ENCODE data around the gene TOMM7. TPM values are rescaled to one million over a fixed set of nuclear protein-coding genes. Genes with fewer than 3 reads are reported as not detected.
"Not testable (repeated sequence)": the region's sequence is repeated elsewhere in the genome, so short reads cannot be mapped to it uniquely, and the experiment has no call there.

TOMM7 gene
- polyA plus RNA-seq, 1 donor from 2014 or later = 479 TPM

GRCh38 chr7:22793593-22794462 is 28.8 kb downstream of the TOMM7 start:
- no peaks in the 10 kb centered on the region for H3K36me3 Mint-ChIP-seq
- no peaks in the 10 kb centered on the region for H3K27me3 Mint-ChIP-seq
- peaks cover 0 to 1% (median 0%) of the 10 kb centered on the region in 3 donors for H3K4me1 Mint-ChIP-seq
- H3K4me3 Mint-ChIP-seq = no peak overlapping the region
- no peak overlapping the region for H3K27ac Mint-ChIP-seq
- H3K9me3 Mint-ChIP-seq = peaks cover 0 to 1% (median 0%) of the 10 kb centered on the region in 3 donors

DNA sequence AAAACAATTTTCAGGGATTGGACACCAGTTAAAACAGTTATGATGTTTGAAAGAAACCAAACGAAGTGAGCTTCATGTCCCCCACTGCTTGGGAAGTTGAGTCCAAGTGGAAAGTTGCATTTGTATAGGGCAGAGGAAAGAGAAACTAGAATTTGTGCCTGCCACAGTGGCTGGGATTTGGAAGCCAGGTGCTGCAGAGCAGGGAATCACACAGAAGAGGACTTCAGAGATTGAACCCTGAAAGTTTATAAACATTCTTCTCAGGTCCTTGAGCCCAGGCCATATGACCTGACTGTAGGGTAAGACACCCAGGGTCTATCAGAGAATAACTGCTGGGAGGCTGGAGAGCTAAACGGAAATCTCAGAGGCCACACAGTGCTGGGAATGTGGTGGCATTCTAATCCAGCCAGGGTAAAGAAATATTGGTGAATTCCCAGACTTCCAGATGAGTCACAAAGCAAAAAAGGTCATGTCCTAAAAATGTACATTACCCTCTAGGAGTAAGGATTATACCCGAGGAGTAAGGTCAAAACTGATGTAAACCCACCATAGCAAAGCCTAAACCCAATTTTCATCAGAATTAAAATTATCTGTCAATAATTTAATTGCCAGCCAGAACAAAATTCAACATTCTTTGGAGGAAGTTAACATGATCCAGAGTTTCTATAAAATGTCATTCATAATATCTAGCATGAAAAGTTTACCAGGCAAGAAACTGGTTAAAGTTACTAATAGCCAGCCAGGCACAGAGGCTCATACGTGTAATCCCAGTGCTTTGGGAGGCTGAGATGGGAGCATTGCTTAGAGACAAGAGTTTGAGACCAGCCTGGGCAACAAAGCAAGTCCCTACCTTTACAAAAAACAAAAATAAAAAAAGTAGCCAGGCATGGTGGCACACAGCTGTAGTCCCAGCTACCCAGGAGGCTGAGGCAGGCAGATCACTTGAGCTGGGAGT is 31.2 kb downstream of the TOMM7 start:
- peak overlapping the region in 1 of 4 donors; percentile 9 for H3K4me3 Mint-ChIP-seq
- no peaks in the 10 kb centered on the region for H3K36me3 Mint-ChIP-seq
- peaks cover 0 to 1% (median 0%) of the 10 kb centered on the region in 3 donors for H3K4me1 Mint-ChIP-seq
- H3K27me3 Mint-ChIP-seq = no peaks in the 10 kb centered on the region
- peaks cover 0 to 1% (median 0%) of the 10 kb centered on the region in 3 donors for H3K9me3 Mint-ChIP-seq
- H3K27ac Mint-ChIP-seq = peak overlapping the region in 1 of 3 donors; percentile 35

- not testable (repeated sequence) for H3K4me1 Mint-ChIP-seq, H3K9me3 Mint-ChIP-seq, H3K4me3 Mint-ChIP-seq, H3K27me3 Mint-ChIP-seq, H3K36me3 Mint-ChIP-seq
- peak overlapping the region in 1 of 3 donors; percentile 2 for H3K27ac Mint-ChIP-seq
These were observed 32.0 kb downstream of the TOMM7 start for GRCh38 chr7:22790640-22791039.

DNA sequence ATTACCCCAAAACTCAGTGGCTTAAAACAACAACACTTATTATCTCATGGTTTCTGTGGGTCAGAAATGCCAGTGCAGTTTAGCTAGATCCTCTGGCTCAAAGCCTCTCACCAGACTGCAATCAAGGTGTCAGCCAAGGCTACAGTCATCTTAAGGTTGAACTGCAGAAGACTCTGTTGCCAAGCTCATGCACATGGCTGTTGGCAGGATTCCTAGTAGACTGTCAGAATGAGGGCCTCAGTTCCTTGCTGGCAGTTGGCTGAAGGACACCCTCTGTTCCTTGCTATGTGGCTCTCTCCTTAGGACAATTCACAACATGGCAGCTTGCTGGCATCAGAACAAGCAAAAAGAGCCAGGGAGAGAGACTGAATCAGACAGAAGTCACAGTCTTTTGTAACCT is 34.7 kb downstream of the TOMM7 start:
- Mint-ChIP-seq H3K27me3 (no peaks in the 10 kb centered on the region), H3K9me3 (no peaks in the 10 kb centered on the region), H3K4me1 (peaks cover 0 to 1% (median 0%) of the 10 kb centered on the region in 3 donors), H3K4me3 (no peak overlapping the region), H3K36me3 (no peaks in the 10 kb centered on the region), H3K27ac (no peak overlapping the region)

DNA sequence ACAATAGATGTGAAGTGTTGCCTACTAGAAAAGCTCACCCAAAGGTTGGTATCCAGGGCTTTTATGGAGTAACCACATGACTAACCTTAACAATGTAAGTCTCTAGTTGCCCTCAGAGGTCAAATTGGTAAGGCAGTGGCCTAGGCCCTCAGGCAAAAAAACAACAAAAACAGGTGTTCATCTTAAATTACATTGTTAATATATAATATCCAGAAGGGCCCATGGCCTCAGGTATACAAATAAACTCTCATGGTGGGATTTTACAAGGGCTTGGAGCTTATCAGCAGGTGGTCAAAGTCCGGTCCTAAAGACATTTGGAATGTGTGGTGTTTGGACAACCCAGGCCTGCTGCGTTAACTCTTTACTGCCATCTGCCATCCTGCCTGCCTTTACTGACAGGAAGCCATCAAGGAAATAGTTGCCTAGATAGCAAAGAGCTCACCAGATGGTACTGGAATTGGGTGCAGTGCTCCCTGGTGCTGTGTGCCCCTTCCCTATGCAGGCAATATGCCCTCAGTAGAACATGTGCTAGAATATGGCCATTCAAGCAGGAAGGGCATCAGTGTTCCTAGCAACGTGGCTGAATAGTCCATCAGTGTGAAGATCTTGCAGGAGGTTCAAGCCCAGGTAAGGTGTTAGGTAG is 36.2 kb downstream of the TOMM7 start:
- H3K27ac Mint-ChIP-seq = no peak overlapping the region
- no peaks in the 10 kb centered on the region for H3K27me3 Mint-ChIP-seq
- H3K4me1 Mint-ChIP-seq = peaks cover 0 to 1% (median 0%) of the 10 kb centered on the region in 3 donors
- no peaks in the 10 kb centered on the region for H3K9me3 Mint-ChIP-seq
- H3K36me3 Mint-ChIP-seq = no peaks in the 10 kb centered on the region
- no peak overlapping the region for H3K4me3 Mint-ChIP-seq

- Mint-ChIP-seq H3K4me3 (no peak overlapping the region), H3K9me3 (no peaks in the 10 kb centered on the region), H3K27me3 (no peaks in the 10 kb centered on the region), H3K4me1 (no peaks in the 10 kb centered on the region), H3K27ac (no peak overlapping the region), H3K36me3 (no peaks in the 10 kb centered on the region)
These were observed 38.3 kb downstream of the TOMM7 start for GRCh38 chr7:22784346-22784745.

DNA sequence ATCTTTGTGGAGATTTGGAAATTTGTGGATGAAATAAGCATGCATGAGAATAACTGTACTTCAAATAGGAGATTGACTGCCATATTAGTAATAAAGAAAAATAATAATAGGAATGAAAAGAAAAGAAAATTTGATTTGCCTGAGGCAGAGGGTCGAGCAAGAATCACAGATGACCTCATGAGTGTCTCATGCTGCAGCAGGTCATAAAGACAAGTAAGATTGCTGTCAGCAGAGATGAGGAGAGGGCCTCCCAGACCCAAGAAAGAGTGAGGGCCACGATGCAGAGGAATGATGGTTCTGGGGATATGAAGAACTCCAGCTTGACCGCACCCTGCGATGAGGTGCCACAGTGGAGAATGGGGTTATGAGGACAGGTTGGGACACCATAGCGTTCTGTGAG is 39.2 kb downstream of the TOMM7 start:
- no peaks in the 10 kb centered on the region for H3K9me3 Mint-ChIP-seq
- H3K36me3 Mint-ChIP-seq = no peaks in the 10 kb centered on the region
- H3K27ac Mint-ChIP-seq = no peak overlapping the region
- no peaks in the 10 kb centered on the region for H3K4me1 Mint-ChIP-seq
- H3K4me3 Mint-ChIP-seq = no peak overlapping the region
- H3K27me3 Mint-ChIP-seq = no peaks in the 10 kb centered on the region

GRCh38 chr7:22782616-22783232 is 39.9 kb downstream of the TOMM7 start:
- H3K4me3 Mint-ChIP-seq = no peak overlapping the region
- no peak overlapping the region for H3K27ac Mint-ChIP-seq
- no peaks in the 10 kb centered on the region for H3K4me1 Mint-ChIP-seq
- no peaks in the 10 kb centered on the region for H3K9me3 Mint-ChIP-seq
- H3K36me3 Mint-ChIP-seq = no peaks in the 10 kb centered on the region
- H3K27me3 Mint-ChIP-seq = no peaks in the 10 kb centered on the region

DNA sequence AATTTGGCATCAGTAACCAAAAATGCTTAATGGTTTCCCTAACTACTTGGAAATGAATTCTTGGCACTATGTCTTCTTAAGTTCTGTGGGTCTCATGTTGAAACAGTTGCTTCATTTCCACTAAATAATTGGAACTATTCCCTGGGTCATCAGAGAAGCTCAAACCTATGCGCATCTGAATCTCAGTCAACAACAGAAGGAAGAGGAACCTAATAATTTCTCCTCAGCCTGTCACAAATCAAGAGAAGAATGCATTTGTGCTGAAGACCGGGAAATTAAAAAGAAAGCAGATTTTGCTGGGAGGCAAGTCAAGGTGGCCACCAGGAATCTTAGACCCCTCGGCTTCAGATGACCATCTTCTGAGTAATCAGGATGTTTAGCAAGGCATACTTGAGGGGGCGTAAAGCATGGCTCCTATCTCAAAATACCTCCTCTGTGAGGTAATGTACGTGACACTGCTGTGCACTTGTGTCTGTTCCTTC is 41.4 kb downstream of the TOMM7 start:
- H3K4me1 Mint-ChIP-seq = no peaks in the 10 kb centered on the region
- H3K27me3 Mint-ChIP-seq = no peaks in the 10 kb centered on the region
- H3K36me3 Mint-ChIP-seq = no peaks in the 10 kb centered on the region
- no peaks in the 10 kb centered on the region for H3K9me3 Mint-ChIP-seq
- no peak overlapping the region for H3K4me3 Mint-ChIP-seq
- H3K27ac Mint-ChIP-seq = no peak overlapping the region

DNA sequence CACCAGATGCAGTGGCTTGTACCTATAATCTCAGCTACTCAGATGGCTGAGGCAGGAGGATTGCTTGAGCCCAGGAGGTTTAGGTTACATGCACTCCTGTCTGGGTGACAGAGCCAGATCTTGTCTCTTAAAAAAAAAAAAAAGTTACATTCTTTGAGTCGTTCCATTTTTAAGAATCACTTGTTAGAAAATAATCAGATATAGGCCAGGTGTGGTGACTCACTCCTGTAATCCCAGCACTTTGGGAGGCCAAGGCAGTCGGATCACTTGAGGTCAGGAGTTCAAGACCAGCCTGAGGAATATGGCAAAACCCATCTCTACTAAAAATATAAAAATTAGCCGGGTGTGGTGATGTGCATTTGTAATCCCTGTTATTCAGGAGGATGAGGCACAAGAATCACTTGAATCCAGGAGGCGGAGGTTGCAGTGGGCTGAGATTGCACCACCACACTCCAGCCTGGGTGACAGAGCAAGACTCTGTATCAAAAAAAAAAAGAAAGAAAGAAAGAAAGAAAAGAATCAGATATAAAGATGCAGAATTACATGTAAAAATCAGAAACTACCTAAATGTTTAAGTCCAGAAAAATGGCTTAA is 42.8 kb downstream of the TOMM7 start:
- H3K4me3 Mint-ChIP-seq, H3K9me3 Mint-ChIP-seq, H3K4me1 Mint-ChIP-seq, H3K27me3 Mint-ChIP-seq, H3K36me3 Mint-ChIP-seq, H3K27ac Mint-ChIP-seq: not testable (repeated sequence)

- Mint-ChIP-seq H3K36me3 (no peaks in the 10 kb centered on the region), H3K4me3 (no peak overlapping the region), H3K27ac (peak overlapping the region in 1 of 3 donors; percentile 25), H3K9me3 (no peaks in the 10 kb centered on the region), H3K4me1 (no peaks in the 10 kb centered on the region), H3K27me3 (no peaks in the 10 kb centered on the region)
These were observed 45.7 kb downstream of the TOMM7 start for GRCh38 chr7:22776964-22777363.

DNA sequence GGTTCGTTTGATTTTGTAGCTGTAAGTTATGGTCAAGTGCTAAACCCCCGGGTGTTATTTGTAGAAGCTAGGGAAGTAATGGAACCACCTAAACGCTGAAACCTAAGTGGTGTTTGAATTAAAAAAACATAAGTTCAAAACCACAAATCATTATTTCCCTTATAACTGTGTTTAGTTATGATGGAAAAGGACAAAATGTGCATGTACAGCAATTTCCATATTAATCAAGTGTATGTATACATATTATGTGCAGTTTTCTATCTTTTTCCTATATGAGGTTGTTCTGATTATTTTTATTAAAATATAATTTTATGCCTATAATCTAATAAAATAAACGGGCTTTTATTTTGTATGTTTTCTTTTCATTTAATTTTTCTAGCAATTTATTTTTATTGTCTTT is 49.8 kb downstream of the TOMM7 start:
- Mint-ChIP-seq H3K4me3 (no peak overlapping the region), H3K27me3 (peaks cover 3% of the 10 kb centered on the region), H3K36me3 (peaks cover 2% of the 10 kb centered on the region), H3K27ac (no peak overlapping the region), H3K9me3 (no peaks in the 10 kb centered on the region), H3K4me1 (no peaks in the 10 kb centered on the region)

DNA sequence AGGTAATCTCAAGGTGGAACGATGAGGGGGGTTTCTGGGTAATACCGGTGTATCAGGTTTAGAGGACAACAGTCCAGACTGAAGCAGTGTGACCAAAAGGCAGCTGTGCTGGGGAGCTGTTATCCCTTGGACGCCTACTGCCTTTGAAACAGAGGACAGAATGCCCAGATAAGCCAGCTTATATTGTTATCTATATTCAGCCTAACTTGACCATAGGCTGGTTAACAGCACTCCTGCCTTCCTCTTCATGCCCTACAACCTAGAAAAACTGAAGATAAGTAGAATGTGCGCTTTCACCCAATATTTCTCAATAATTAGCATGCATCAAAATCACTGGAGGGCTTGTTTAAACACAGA is 50.8 kb downstream of the TOMM7 start:
- Mint-ChIP-seq H3K27ac (no peak overlapping the region), H3K4me1 (no peaks in the 10 kb centered on the region), H3K36me3 (peaks cover 2% of the 10 kb centered on the region), H3K4me3 (no peak overlapping the region), H3K27me3 (peaks cover 3% of the 10 kb centered on the region), H3K9me3 (no peaks in the 10 kb centered on the region)

DNA sequence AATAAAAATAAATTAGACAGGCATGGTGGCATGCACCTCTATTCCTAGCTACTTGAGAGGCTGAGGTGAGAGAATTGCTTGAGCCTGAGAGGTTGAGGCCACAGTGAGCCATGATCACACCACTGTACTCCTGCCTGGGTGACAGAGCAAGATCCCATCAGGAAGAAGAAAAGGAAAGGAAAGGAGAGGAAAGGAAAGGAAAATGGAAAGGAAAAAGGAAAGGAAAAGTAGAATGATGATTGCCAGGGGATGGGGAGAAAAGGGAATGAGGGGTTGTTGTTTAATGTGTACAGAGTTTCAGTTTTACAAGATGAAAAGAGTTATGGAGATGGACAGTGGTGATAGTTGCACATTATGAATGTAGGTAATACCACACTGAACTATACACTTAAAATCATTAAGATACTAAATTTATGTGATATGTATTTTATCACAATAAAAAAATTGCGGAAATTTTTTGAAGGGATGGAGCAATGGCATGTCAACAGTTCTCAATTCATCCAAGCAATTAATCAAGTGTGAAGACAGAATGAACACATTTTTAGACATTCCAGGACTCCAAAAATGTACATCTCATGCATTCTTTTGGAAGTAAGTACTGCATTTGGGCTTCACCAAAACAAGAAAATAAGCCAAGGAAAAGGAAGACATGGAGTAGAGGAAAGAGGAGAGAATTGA is 51.3 kb downstream of the TOMM7 start:
- peaks cover 2% of the 10 kb centered on the region for H3K36me3 Mint-ChIP-seq
- no peak overlapping the region for H3K4me3 Mint-ChIP-seq
- H3K27ac Mint-ChIP-seq = no peak overlapping the region
- peaks cover 3% of the 10 kb centered on the region for H3K27me3 Mint-ChIP-seq
- no peaks in the 10 kb centered on the region for H3K9me3 Mint-ChIP-seq
- H3K4me1 Mint-ChIP-seq = peaks cover 0 to 1% (median under 1%) of the 10 kb centered on the region in 3 donors
